ENCODE measurements around the gene NNAT. TPM values are rescaled to one million over a fixed set of nuclear protein-coding genes. Genes with fewer than 3 reads are reported as not detected.
A peak's percentile ranks its signal among the peaks of the same experiment; 100 is the strongest.

NNAT gene
- total RNA-seq, 1 experiment from 2014 or later = 43.1 TPM

- Histone ChIP-seq H3K18ac (ENCODE audit: insufficient read length, low read depth, low read length) (no peak overlapping the region), H3K4me2 (ENCODE audit: insufficient read depth, insufficient read length, low read length) (no peak overlapping the region), H2BK120ac (ENCODE audit: low read depth, low read length, poor library complexity, severe bottlenecking) (no peak overlapping the region), H3K79me2 (ENCODE audit: insufficient read depth, low read length) (peaks cover 9% of the 10 kb centered on the region; the same call in 1 of the 2 replicates), H2BK20ac (ENCODE audit: low read depth, low read length, poor library complexity, severe bottlenecking) (no peak overlapping the region), H3T11ph (ENCODE audit: low read length) (no peak overlapping the region), H2BK5ac (ENCODE audit: insufficient read length, low read length) (no peak overlapping the region), H4K8ac (replicated peaks; ENCODE audit: insufficient read length, low read depth, low read length) (no peak overlapping the region), H3K9me3 (ENCODE audit: control insufficient read depth, low read depth, low read length) (no peaks in the 10 kb centered on the region), H3K79me1 (ENCODE audit: insufficient read depth, low read depth, low read length, poor library complexity, severe bottlenecking) (peaks cover 6% of the 10 kb centered on the region), H3K23ac (ENCODE audit: insufficient read length, low read depth, low read length) (no peak overlapping the region), H3K4me1 (ENCODE audit: insufficient read depth, low read length) (peaks cover 8% of the 10 kb centered on the region), H2AFZ (ENCODE audit: low read length) (no peak overlapping the region), H3K27me3 (ENCODE audit: insufficient read depth, low read length) (no peaks in the 10 kb centered on the region), H4K20me1 (ENCODE audit: control insufficient read depth, insufficient read depth, insufficient read length) (no peaks in the 10 kb centered on the region), H3K23me2 (ENCODE audit: insufficient read length, low read depth, low read length, poor library complexity, severe bottlenecking) (peaks cover 8% of the 10 kb centered on the region), H2AK5ac (ENCODE audit: insufficient read length, low read length) (no peak overlapping the region), H2BK15ac (ENCODE audit: low read depth, low read length) (no peak overlapping the region), H2BK12ac (ENCODE audit: insufficient read length, low read depth, low read length) (no peak overlapping the region), H3K14ac (ENCODE audit: insufficient read depth, low read length) (no peak overlapping the region), H4K5ac (ENCODE audit: insufficient read length, low read depth, low read length) (no peak overlapping the region), H3K9ac (ENCODE audit: extremely low read depth, insufficient read length, low read length) (no peak overlapping the region), H3K27ac (ENCODE audit: insufficient read length, low read depth, low read length) (no peak overlapping the region), H3K4ac (ENCODE audit: low read depth, low read length) (no peak overlapping the region), H3K56ac (ENCODE audit: insufficient read length, low read depth, low read length) (no peak overlapping the region), H4K91ac (ENCODE audit: insufficient read length, low read depth, low read length) (no peak overlapping the region)
- Mint-ChIP-seq H3K9me3 (no peaks in the 10 kb centered on the region), H3K36me3 (ENCODE audit: insufficient read depth in 1 of 3, low read depth in 3 of 3) (peaks cover 2 to 6% (median 5%) of the 10 kb centered on the region in 3 experiments; a peak in 5 of 7 replicates), H3K4me1 (peaks cover 34 to 37% of the 10 kb centered on the region in 2 experiments), H3K27me3 (ENCODE audit: low read depth) (no peaks in the 10 kb centered on the region; the same call in 1 of the 2 replicates), H3K4me3 (no peak overlapping the region), H3K27ac (no peak overlapping the region)
- peak; percentile 2 for DNase-seq
- WGBS (ENCODE audit: extremely low coverage, insufficient read length, low lambda C conversion rate) = no CpG with 5 or more reads among the region's 10 CpGs
- no peak for TF ChIP-seq CTCF (conservative IDR thresholded peaks at IDR 0.05)
These were observed 9.0 kb downstream of the NNAT start for GRCh38 chr20:37529968-37530600.
